Measurements from ENCODE around the gene ARPC3. TPM values are rescaled to one million over a fixed set of nuclear protein-coding genes. Genes with fewer than 3 reads are reported as not detected.

Gene ARPC3
- total RNA-seq, 1 donor from 2014 or later, result 316 TPM

GRCh38 chr12:110453569-110454296 is 3.6 kb upstream of the ARPC3 start:
- H3K9ac ChIP-seq (ENCODE audit: low read length), result no peak overlapping the region
- no peak overlapping the region for H2AFZ ChIP-seq (ENCODE audit: low read depth, low read length)
- Mint-ChIP-seq H3K4me3 (ENCODE audit: unreplicated experiment) (no peak overlapping the region), H3K9me3 (ENCODE audit: unreplicated experiment) (no peaks in the 10 kb centered on the region), H3K27me3 (ENCODE audit: low read depth, unreplicated experiment) (no peaks in the 10 kb centered on the region), H3K27ac (ENCODE audit: unreplicated experiment) (no peak overlapping the region), H3K4me1 (ENCODE audit: low read depth, unreplicated experiment) (peaks cover 4% of the 10 kb centered on the region), H3K36me3 (ENCODE audit: low read depth, unreplicated experiment) (peaks cover 9% of the 10 kb centered on the region)
- H3K27ac ChIP-seq (ENCODE audit: low read depth, low read length), result no peak overlapping the region
- DNase-seq (ENCODE audit: low read depth) (no peak), FAIRE-seq (no peak)
- H3K4me2 ChIP-seq (ENCODE audit: low read length), result no peak overlapping the region
- no peaks in the 10 kb centered on the region for H4K20me1 ChIP-seq (ENCODE audit: insufficient read depth, low read length)
- TF ChIP-seq CTCF (IDR thresholded peaks at IDR 0.05; ENCODE audit: insufficient read depth, low read depth, low read length), result no peak
- TF ChIP-seq EZH2 (IDR thresholded peaks at IDR 0.05; ENCODE audit: insufficient read depth, low read length), result no peak
- peaks cover 8% of the 10 kb centered on the region for H3K36me3 ChIP-seq (ENCODE audit: insufficient read depth, low read length)
- no peaks in the 10 kb centered on the region for H3K27me3 ChIP-seq (ENCODE audit: insufficient read depth, low read length)
- no peak overlapping the region for H3K4me3 ChIP-seq (ENCODE audit: insufficient read depth, low read depth, low read length)
- H3K9me3 ChIP-seq (ENCODE audit: insufficient read depth, low read depth, low read length), result no peaks in the 10 kb centered on the region
- H3K4me1 ChIP-seq (ENCODE audit: insufficient read depth, low read length), result no peaks in the 10 kb centered on the region
- peaks cover 14% of the 10 kb centered on the region for H3K79me2 ChIP-seq (ENCODE audit: insufficient read depth, low read length)

GRCh38 chr12:110451263-110451662 is 1.1 kb upstream of the ARPC3 start:
- no peak overlapping the region for H3K4me3 Mint-ChIP-seq (ENCODE audit: unreplicated experiment)
- TF ChIP-seq CTCF (IDR thresholded peaks at IDR 0.05; ENCODE audit: insufficient read depth, low read depth, low read length) (no peak), EZH2 (IDR thresholded peaks at IDR 0.05; ENCODE audit: insufficient read depth, low read length) (no peak)
- DNase-seq (ENCODE audit: low read depth), result no peak
- peaks cover 39% of the 10 kb centered on the region for H3K79me2 ChIP-seq (ENCODE audit: insufficient read depth, low read length)
- H3K27ac Mint-ChIP-seq (ENCODE audit: unreplicated experiment), result no peak overlapping the region
- H3K4me1 Mint-ChIP-seq (ENCODE audit: low read depth, unreplicated experiment), result peaks cover 7% of the 10 kb centered on the region
- no peak overlapping the region for H2AFZ ChIP-seq (ENCODE audit: low read depth, low read length)
- no peak overlapping the region for H3K4me2 ChIP-seq (ENCODE audit: low read length)
- no peak overlapping the region for H3K9ac ChIP-seq (ENCODE audit: low read length)
- H3K4me3 ChIP-seq (ENCODE audit: insufficient read depth, low read depth, low read length), result no peak overlapping the region
- no peaks in the 10 kb centered on the region for H3K27me3 ChIP-seq (ENCODE audit: insufficient read depth, low read length)
- peaks cover 3% of the 10 kb centered on the region for H3K4me1 ChIP-seq (ENCODE audit: insufficient read depth, low read length)
- no peak for FAIRE-seq
- no peaks in the 10 kb centered on the region for H3K9me3 ChIP-seq (ENCODE audit: insufficient read depth, low read depth, low read length)
- peaks cover 10% of the 10 kb centered on the region for H3K36me3 ChIP-seq (ENCODE audit: insufficient read depth, low read length)
- H3K27ac ChIP-seq (ENCODE audit: low read depth, low read length), result no peak overlapping the region
- H3K36me3 Mint-ChIP-seq (ENCODE audit: low read depth, unreplicated experiment), result peaks cover 14% of the 10 kb centered on the region
- H4K20me1 ChIP-seq (ENCODE audit: insufficient read depth, low read length), result peaks cover 16% of the 10 kb centered on the region
- no peaks in the 10 kb centered on the region for H3K9me3 Mint-ChIP-seq (ENCODE audit: unreplicated experiment)
- no peaks in the 10 kb centered on the region for H3K27me3 Mint-ChIP-seq (ENCODE audit: low read depth, unreplicated experiment)

GRCh38 chr12:110444455-110444854 is 5.7 kb downstream of the ARPC3 start:
- peaks cover 33% of the 10 kb centered on the region for H3K36me3 ChIP-seq (ENCODE audit: insufficient read depth, low read length)
- H3K27ac ChIP-seq (ENCODE audit: low read depth, low read length), result no peak overlapping the region
- peaks cover 10% of the 10 kb centered on the region for H3K4me1 Mint-ChIP-seq (ENCODE audit: low read depth, unreplicated experiment)
- H4K20me1 ChIP-seq (ENCODE audit: insufficient read depth, low read length), result peaks cover 39% of the 10 kb centered on the region
- H3K4me1 ChIP-seq (ENCODE audit: insufficient read depth, low read length), result peaks cover 3% of the 10 kb centered on the region
- no peak overlapping the region for H2AFZ ChIP-seq (ENCODE audit: low read depth, low read length)
- no peak overlapping the region for H3K9ac ChIP-seq (ENCODE audit: low read length)
- H3K27ac Mint-ChIP-seq (ENCODE audit: unreplicated experiment), result no peak overlapping the region
- no peaks in the 10 kb centered on the region for H3K27me3 ChIP-seq (ENCODE audit: insufficient read depth, low read length)
- H3K36me3 Mint-ChIP-seq (ENCODE audit: low read depth, unreplicated experiment), result peaks cover 12% of the 10 kb centered on the region
- FAIRE-seq (no peak), DNase-seq (ENCODE audit: low read depth) (no peak)
- TF ChIP-seq EZH2 (IDR thresholded peaks at IDR 0.05; ENCODE audit: insufficient read depth, low read length), result no peak
- no peak for TF ChIP-seq CTCF (IDR thresholded peaks at IDR 0.05; ENCODE audit: insufficient read depth, low read depth, low read length)
- H3K4me3 Mint-ChIP-seq (ENCODE audit: unreplicated experiment), result no peak overlapping the region
- H3K4me3 ChIP-seq (ENCODE audit: insufficient read depth, low read depth, low read length), result no peak overlapping the region
- no peaks in the 10 kb centered on the region for H3K9me3 Mint-ChIP-seq (ENCODE audit: unreplicated experiment)
- no peak overlapping the region for H3K4me2 ChIP-seq (ENCODE audit: low read length)
- H3K9me3 ChIP-seq (ENCODE audit: insufficient read depth, low read depth, low read length), result no peaks in the 10 kb centered on the region
- H3K79me2 ChIP-seq (ENCODE audit: insufficient read depth, low read length), result peaks cover 65% of the 10 kb centered on the region
- no peaks in the 10 kb centered on the region for H3K27me3 Mint-ChIP-seq (ENCODE audit: low read depth, unreplicated experiment)
